ENCODE measurements around the gene MRPL23.

GRCh38 chr11:1966531-1966930 lies 19.4 kb downstream of the MRPL23 start:
- TF ChIP-seq CEBPB (IDR thresholded peaks at IDR 0.05; ENCODE audit: low read depth, low read length) (no peak), ATF2 (IDR thresholded peaks at IDR 0.05; ENCODE audit: low read length) (no peak)
- TF ChIP-seq, protein P1, sequence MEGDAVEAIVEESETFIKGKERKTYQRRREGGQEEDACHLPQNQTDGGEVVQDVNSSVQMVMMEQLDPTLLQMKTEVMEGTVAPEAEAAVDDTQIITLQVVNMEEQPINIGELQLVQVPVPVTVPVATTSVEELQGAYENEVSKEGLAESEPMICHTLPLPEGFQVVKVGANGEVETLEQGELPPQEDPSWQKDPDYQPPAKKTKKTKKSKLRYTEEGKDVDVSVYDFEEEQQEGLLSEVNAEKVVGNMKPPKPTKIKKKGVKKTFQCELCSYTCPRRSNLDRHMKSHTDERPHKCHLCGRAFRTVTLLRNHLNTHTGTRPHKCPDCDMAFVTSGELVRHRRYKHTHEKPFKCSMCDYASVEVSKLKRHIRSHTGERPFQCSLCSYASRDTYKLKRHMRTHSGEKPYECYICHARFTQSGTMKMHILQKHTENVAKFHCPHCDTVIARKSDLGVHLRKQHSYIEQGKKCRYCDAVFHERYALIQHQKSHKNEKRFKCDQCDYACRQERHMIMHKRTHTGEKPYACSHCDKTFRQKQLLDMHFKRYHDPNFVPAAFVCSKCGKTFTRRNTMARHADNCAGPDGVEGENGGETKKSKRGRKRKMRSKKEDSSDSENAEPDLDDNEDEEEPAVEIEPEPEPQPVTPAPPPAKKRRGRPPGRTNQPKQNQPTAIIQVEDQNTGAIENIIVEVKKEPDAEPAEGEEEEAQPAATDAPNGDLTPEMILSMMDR (IDR thresholded peaks at IDR 0.05; ENCODE audit: control extremely low read depth in 1 of 3, insufficient read depth in 1 of 3, low read depth in 1 of 3, low read length in 3 of 3), result no peak

Measured in H1 (cell line).